ENCODE measurements around the gene FXYD6. TPM values are rescaled to one million over a fixed set of nuclear protein-coding genes. Genes with fewer than 3 reads are reported as not detected.

Gene FXYD6
- total RNA-seq, 2 experiments from 2014 or later = not detected

- no peak for DNase-seq
- peaks cover 37% of the 10 kb centered on the region for H3K27me3 Mint-ChIP-seq
- no peak overlapping the region for H3K4me3 Mint-ChIP-seq
- H3K36me3 Mint-ChIP-seq (ENCODE audit: low read depth) = no peaks in the 10 kb centered on the region
- POLR2A ChIA-PET = no interaction called here
- H3K4me1 Mint-ChIP-seq = no peaks in the 10 kb centered on the region
- no peak overlapping the region for H3K27ac Mint-ChIP-seq
- CTCF ChIA-PET = no interaction called here
- peaks cover 7% of the 10 kb centered on the region for H3K9me3 Mint-ChIP-seq
Observed at GRCh38 chr11:117892651-117893050, 16.2 kb upstream of the FXYD6 start.

- Mint-ChIP-seq H3K36me3 (ENCODE audit: low read depth) (no peaks in the 10 kb centered on the region), H3K27ac (no peak overlapping the region), H3K4me3 (no peak overlapping the region), H3K9me3 (peaks cover 7% of the 10 kb centered on the region), H3K27me3 (peaks cover 33% of the 10 kb centered on the region), H3K4me1 (no peaks in the 10 kb centered on the region)
- DNase-seq = no peak
- ChIA-PET POLR2A (no interaction called here), CTCF (interaction anchor here (1.0 kb wide), 1 partner anchor 162 kb away, joined by 4 read pairs; no protein-coding TSS in a partner anchor)
Observed at GRCh38 chr11:117891362-117891761, 14.9 kb upstream of the FXYD6 start.

GRCh38 chr11:117888139-117888566, 11.7 kb upstream of the FXYD6 start:
- no peak for DNase-seq
- no peak overlapping the region for H3K27ac Mint-ChIP-seq
- CTCF ChIA-PET = no interaction called here

GRCh38 chr11:117887431-117888138, 11.1 kb upstream of the FXYD6 start:
- ChIA-PET CTCF (no interaction called here), POLR2A (no interaction called here)
- Mint-ChIP-seq H3K9me3 (peaks cover under 1% of the 10 kb centered on the region), H3K4me3 (no peak overlapping the region), H3K27ac (no peak overlapping the region), H3K27me3 (peaks cover 21% of the 10 kb centered on the region), H3K4me1 (no peaks in the 10 kb centered on the region), H3K36me3 (ENCODE audit: low read depth) (no peaks in the 10 kb centered on the region)
- no peak for DNase-seq

More at GRCh38 chr11:117888139-117888566, 11.7 kb upstream of the FXYD6 start:
- Mint-ChIP-seq H3K4me1 (no peaks in the 10 kb centered on the region), H3K36me3 (ENCODE audit: low read depth) (no peaks in the 10 kb centered on the region), H3K4me3 (no peak overlapping the region), H3K9me3 (peaks cover 4% of the 10 kb centered on the region), H3K27me3 (peaks cover 23% of the 10 kb centered on the region)
- POLR2A ChIA-PET = no interaction called here

- DNase-seq = no peak
- Mint-ChIP-seq H3K27ac (no peak overlapping the region), H3K27me3 (peaks cover 27% of the 10 kb centered on the region), H3K9me3 (no peaks in the 10 kb centered on the region), H3K4me3 (no peak overlapping the region), H3K36me3 (ENCODE audit: low read depth) (no peaks in the 10 kb centered on the region), H3K4me1 (no peaks in the 10 kb centered on the region)
- CTCF ChIA-PET = no interaction called here
- POLR2A ChIA-PET = no interaction called here
Observed at GRCh38 chr11:117885777-117886176, 9.3 kb upstream of the FXYD6 start.

GRCh38 chr11:117884994-117885393, 8.5 kb upstream of the FXYD6 start:
- POLR2A ChIA-PET = no interaction called here
- H3K4me3 Mint-ChIP-seq = no peak overlapping the region
- no peak for DNase-seq
- no peaks in the 10 kb centered on the region for H3K4me1 Mint-ChIP-seq
- peaks cover 34% of the 10 kb centered on the region for H3K27me3 Mint-ChIP-seq
- CTCF ChIA-PET = no interaction called here
- no peaks in the 10 kb centered on the region for H3K36me3 Mint-ChIP-seq (ENCODE audit: low read depth)
- no peak overlapping the region for H3K27ac Mint-ChIP-seq
- no peaks in the 10 kb centered on the region for H3K9me3 Mint-ChIP-seq

GRCh38 chr11:117883063-117883462, 6.6 kb upstream of the FXYD6 start:
- POLR2A ChIA-PET = no interaction called here
- peaks cover 45% of the 10 kb centered on the region for H3K27me3 Mint-ChIP-seq
- H3K4me3 Mint-ChIP-seq = no peak overlapping the region
- DNase-seq = no peak
- H3K4me1 Mint-ChIP-seq = no peaks in the 10 kb centered on the region
- no peaks in the 10 kb centered on the region for H3K36me3 Mint-ChIP-seq (ENCODE audit: low read depth)
- no peak overlapping the region for H3K27ac Mint-ChIP-seq
- H3K9me3 Mint-ChIP-seq = no peaks in the 10 kb centered on the region
- CTCF ChIA-PET = interaction anchor here (1.0 to 1.1 kb wide), 2 partner anchors 40 to 170 kb away, joined by 3 read pairs; no protein-coding TSS in a partner anchor

GRCh38 chr11:117882311-117882905, 6.0 kb upstream of the FXYD6 start:
- Mint-ChIP-seq H3K4me3 (no peak overlapping the region), H3K36me3 (ENCODE audit: low read depth) (no peaks in the 10 kb centered on the region), H3K27me3 (peaks cover 48% of the 10 kb centered on the region), H3K4me1 (no peaks in the 10 kb centered on the region), H3K27ac (no peak overlapping the region), H3K9me3 (no peaks in the 10 kb centered on the region)
- ChIA-PET CTCF (interaction anchor here (1.0 to 1.1 kb wide), 2 partner anchors 39 to 171 kb away, joined by 3 read pairs; no protein-coding TSS in a partner anchor), POLR2A (no interaction called here)
- DNase-seq = no peak

GRCh38 chr11:117881217-117881616, 4.8 kb upstream of the FXYD6 start:
- no peaks in the 10 kb centered on the region for H3K9me3 Mint-ChIP-seq
- H3K27me3 Mint-ChIP-seq = peaks cover 57% of the 10 kb centered on the region
- CTCF ChIA-PET = no interaction called here
- no peak overlapping the region for H3K4me3 Mint-ChIP-seq
- DNase-seq = no peak
- no peak overlapping the region for H3K27ac Mint-ChIP-seq
- peaks cover 4% of the 10 kb centered on the region for H3K4me1 Mint-ChIP-seq
- POLR2A ChIA-PET = no interaction called here
- H3K36me3 Mint-ChIP-seq (ENCODE audit: low read depth) = no peaks in the 10 kb centered on the region

- Mint-ChIP-seq H3K4me1 (peaks cover 18% of the 10 kb centered on the region), H3K27me3 (peaks cover 71% of the 10 kb centered on the region), H3K27ac (no peak overlapping the region), H3K4me3 (no peak overlapping the region), H3K9me3 (no peaks in the 10 kb centered on the region), H3K36me3 (ENCODE audit: low read depth) (no peaks in the 10 kb centered on the region)
- POLR2A ChIA-PET = no interaction called here
- CTCF ChIA-PET = no interaction called here
- no peak for DNase-seq
Observed at GRCh38 chr11:117879516-117880480, 3.3 kb upstream of the FXYD6 start.

- no peaks in the 10 kb centered on the region for H3K9me3 Mint-ChIP-seq
Observed at GRCh38 chr11:117878939-117879475, 2.5 kb upstream of the FXYD6 start.

GRCh38 chr11:117878314-117878938, 2.0 kb upstream of the FXYD6 start:
- POLR2A ChIA-PET = no interaction called here

More at GRCh38 chr11:117878939-117879475, 2.5 kb upstream of the FXYD6 start:
- Mint-ChIP-seq H3K4me3 (no peak overlapping the region), H3K36me3 (ENCODE audit: low read depth) (no peaks in the 10 kb centered on the region), H3K4me1 (peaks cover 24% of the 10 kb centered on the region), H3K27me3 (peaks cover 76% of the 10 kb centered on the region), H3K27ac (no peak overlapping the region)
- CTCF ChIA-PET = no interaction called here
- DNase-seq = no peak
- POLR2A ChIA-PET = no interaction called here

More at GRCh38 chr11:117878314-117878938, 2.0 kb upstream of the FXYD6 start:
- Mint-ChIP-seq H3K27ac (no peak overlapping the region), H3K9me3 (no peaks in the 10 kb centered on the region), H3K27me3 (peaks cover 80% of the 10 kb centered on the region), H3K4me1 (peaks cover 29% of the 10 kb centered on the region), H3K36me3 (ENCODE audit: low read depth) (no peaks in the 10 kb centered on the region), H3K4me3 (no peak overlapping the region)
- DNase-seq = no peak
- CTCF ChIA-PET = no interaction called here

Measured in activated CD4-positive, alpha-beta memory T cell treated with anti-CD3 and anti-CD28 coated beads, Interleukin-2, amount 10 ng/mL, durations not matched to agents 7 days and 5 days (primary cell).